DOHH2 (cell line): ENCODE data around the gene PPP6R3.

ENCODE experiments used
- CTCF ChIP-seq: fragments of 200-600 bp; sonication (generic); IDR thresholded peaks from one replicate; pipeline ENCODE4 v1.5.1; 2014; ENCODE audit warnings: antibody characterized with exemption, mild to moderate bottlenecking, low read depth, low read length; ENCODE audit not compliant: poor library complexity, severe bottlenecking
- EZH2phosphoT487 ChIP-seq: fragments of 200-600 bp; sonication (generic); IDR thresholded peaks from 2 replicates; pipeline ENCODE4 v1.6.1; 2017; ENCODE audit warnings: borderline replicate concordance, mild to moderate bottlenecking, antibody characterized with exemption, low read length, moderate library complexity, mixed read lengths

- TF ChIP-seq CTCF = no peak
- no peak for TF ChIP-seq EZH2phosphoT487
These were observed 86.0 kb downstream of the PPP6R3 start for GRCh38 chr11:68546555-68546954.
